Fibroblast of lung (primary cell): Measurements from ENCODE around the gene PRPF40B.

Experiments used
- EZH2 ChIP-seq: IDR thresholded peaks from 2 replicates; pipeline ENCODE4 v1.5.1; 2012; ENCODE audit warnings: low read length, control low read depth, mild to moderate bottlenecking; ENCODE audit errors: missing control alignments
- TF ChIP-seq, protein P1 (sequence below), 2 donors: IDR thresholded peaks in 1 of 2; conservative IDR thresholded peaks in 1 of 2; 1 replicate in 1 of 2; 2 replicates in 1 of 2; pipeline ENCODE4 v1.5.1; 2011 to 2012; ENCODE audit warnings: low read length in 2 of 2, control low read depth in 1 of 2, inconsistent platforms in 1 of 2, low read depth in 1 of 2, mild to moderate bottlenecking in 1 of 2

DNA sequence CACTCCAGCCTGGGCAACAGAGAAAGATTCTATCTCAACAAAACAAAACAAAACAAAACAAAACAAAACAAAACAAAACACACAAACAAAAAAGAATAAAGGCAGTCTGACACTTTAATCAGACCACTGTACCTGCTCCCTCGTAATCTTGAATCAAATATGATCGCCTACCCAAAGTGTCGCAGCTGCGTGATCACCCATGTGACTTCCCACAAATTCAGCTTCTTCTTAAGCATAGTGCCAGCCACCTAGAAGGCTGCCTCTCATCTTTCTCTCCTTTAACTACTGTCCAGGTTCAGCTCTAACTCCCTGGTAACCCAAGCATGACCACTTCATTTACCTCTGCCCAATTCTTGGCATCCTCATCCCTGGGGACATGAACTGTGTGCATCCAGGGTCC is 46.4 kb downstream of the PRPF40B start:
- TF ChIP-seq, protein P1, sequence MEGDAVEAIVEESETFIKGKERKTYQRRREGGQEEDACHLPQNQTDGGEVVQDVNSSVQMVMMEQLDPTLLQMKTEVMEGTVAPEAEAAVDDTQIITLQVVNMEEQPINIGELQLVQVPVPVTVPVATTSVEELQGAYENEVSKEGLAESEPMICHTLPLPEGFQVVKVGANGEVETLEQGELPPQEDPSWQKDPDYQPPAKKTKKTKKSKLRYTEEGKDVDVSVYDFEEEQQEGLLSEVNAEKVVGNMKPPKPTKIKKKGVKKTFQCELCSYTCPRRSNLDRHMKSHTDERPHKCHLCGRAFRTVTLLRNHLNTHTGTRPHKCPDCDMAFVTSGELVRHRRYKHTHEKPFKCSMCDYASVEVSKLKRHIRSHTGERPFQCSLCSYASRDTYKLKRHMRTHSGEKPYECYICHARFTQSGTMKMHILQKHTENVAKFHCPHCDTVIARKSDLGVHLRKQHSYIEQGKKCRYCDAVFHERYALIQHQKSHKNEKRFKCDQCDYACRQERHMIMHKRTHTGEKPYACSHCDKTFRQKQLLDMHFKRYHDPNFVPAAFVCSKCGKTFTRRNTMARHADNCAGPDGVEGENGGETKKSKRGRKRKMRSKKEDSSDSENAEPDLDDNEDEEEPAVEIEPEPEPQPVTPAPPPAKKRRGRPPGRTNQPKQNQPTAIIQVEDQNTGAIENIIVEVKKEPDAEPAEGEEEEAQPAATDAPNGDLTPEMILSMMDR (conservative IDR thresholded peaks at IDR 0.05 in 1 of 2, IDR thresholded peaks at IDR 0.05 in 1 of 2; ENCODE audit: low read depth in 1 of 2, low read length in 2 of 2), result no peak
- TF ChIP-seq EZH2, result no peak
